Subcutaneous abdominal adipose tissue (tissue), 5 donors: ENCODE data around the gene RETREG1.

Experiments
- H3K27ac ChIP-seq: one replicate; pipeline ENCODE4 v1.7.0; 2013; ENCODE audit warnings: low read depth, mild to moderate bottlenecking, inconsistent platforms, low read length, moderate library complexity
- H3K27me3 ChIP-seq, 5 donors: one replicate each; pipeline ENCODE4 v1.7.0; 2013; ENCODE audit warnings: low read length in 5 of 5, inconsistent platforms in 1 of 5; ENCODE audit not compliant: control insufficient read depth in 5 of 5, insufficient read depth in 4 of 5
- H3K36me3 ChIP-seq, 5 donors: one replicate each; pipeline ENCODE4 v1.7.0; 2013; ENCODE audit warnings: low read length in 5 of 5; ENCODE audit not compliant: control insufficient read depth in 5 of 5, insufficient read depth in 5 of 5
- H3K4me1 ChIP-seq, 5 donors: one replicate each; pipeline ENCODE4 v1.7.0; 2013; ENCODE audit warnings: low read length in 5 of 5, mild to moderate bottlenecking in 3 of 5, moderate library complexity in 1 of 5; ENCODE audit not compliant: control insufficient read depth in 5 of 5, insufficient read depth in 5 of 5
- H3K4me3 ChIP-seq, 5 donors: one replicate each; pipeline ENCODE4 v1.7.0; 2013; ENCODE audit warnings: low read length in 5 of 5, low read depth in 1 of 5
- H3K9ac ChIP-seq, 5 donors: one replicate each; pipeline ENCODE4 v1.7.0; 2013; ENCODE audit warnings: low read length in 5 of 5, mild to moderate bottlenecking in 4 of 5, moderate library complexity in 3 of 5
- H3K9me3 ChIP-seq, 5 donors: one replicate each; pipeline ENCODE4 v1.7.0; 2013; ENCODE audit warnings: low read length in 5 of 5; ENCODE audit not compliant: control insufficient read depth in 5 of 5
- donor health status: healthy.
- donor health status: healthy.
- donor health status: healthy.
- donor health status: healthy.
- donor health status: healthy.

The RETREG1 gene

DNA sequence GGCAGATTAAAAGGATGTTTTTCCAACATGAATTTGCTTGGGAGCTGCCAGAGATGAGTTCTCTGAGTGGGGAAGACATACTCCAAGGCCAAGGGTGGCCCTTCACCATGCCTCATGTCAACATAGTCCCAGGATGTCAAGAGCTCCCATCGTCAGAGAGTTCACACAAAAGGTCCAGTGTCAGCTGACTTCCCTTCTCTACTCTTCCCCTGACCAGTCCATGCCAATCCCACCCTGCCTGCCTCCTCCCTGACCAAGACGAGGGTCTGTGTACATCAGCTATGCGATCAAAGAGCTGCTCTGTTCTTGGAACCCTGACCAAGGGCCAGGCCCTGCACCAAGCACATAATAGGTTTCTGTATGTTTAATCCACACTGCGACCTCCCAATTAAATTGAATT, 80.0 kb downstream of the RETREG1 start:
- Histone ChIP-seq H3K27me3 (no peaks in the 10 kb centered on the region), H3K4me3 (no peak overlapping the region), H3K27ac (no peak overlapping the region), H3K4me1 (peaks cover 0 to 10% (median 4%) of the 10 kb centered on the region in 5 donors), H3K36me3 (peaks cover 0 to 3% (median 0%) of the 10 kb centered on the region in 5 donors), H3K9ac (no peak overlapping the region), H3K9me3 (no peaks in the 10 kb centered on the region)

DNA sequence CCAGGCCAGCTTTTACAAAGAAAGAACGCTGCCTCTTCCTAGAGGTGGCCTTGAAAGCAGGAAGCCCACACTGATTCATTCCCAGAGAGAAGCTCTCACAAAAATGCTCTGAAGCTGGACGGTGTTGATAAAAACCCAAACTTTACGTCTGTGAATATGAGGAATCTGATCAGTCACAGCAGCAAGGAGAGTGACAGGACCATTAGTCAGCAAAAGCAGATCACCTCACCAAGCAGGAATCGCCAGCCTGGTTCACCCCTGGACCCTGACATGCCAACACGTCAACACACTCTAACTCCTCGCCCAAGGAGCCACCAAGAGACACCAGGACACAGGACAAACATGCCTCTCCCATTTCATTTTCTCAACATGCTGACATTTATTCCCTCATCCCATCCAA, 80.6 kb downstream of the RETREG1 start:
- no peak overlapping the region for H3K27ac ChIP-seq
- no peaks in the 10 kb centered on the region for H3K9me3 ChIP-seq
- no peak overlapping the region for H3K9ac ChIP-seq
- peaks cover 0 to 10% (median 4%) of the 10 kb centered on the region in 5 donors for H3K4me1 ChIP-seq
- no peak overlapping the region for H3K4me3 ChIP-seq
- no peaks in the 10 kb centered on the region for H3K27me3 ChIP-seq
- peaks cover 0 to 3% (median 0%) of the 10 kb centered on the region in 5 donors for H3K36me3 ChIP-seq

GRCh38 chr5:16534280-16534679, 82.5 kb downstream of the RETREG1 start:
- no peaks in the 10 kb centered on the region for H3K27me3 ChIP-seq
- H3K4me3 ChIP-seq = no peak overlapping the region
- H3K27ac ChIP-seq = no peak overlapping the region
- peaks cover 0 to 3% (median 0%) of the 10 kb centered on the region in 5 donors for H3K36me3 ChIP-seq
- no peak overlapping the region for H3K9ac ChIP-seq
- H3K9me3 ChIP-seq = no peaks in the 10 kb centered on the region
- H3K4me1 ChIP-seq = peaks cover 0 to 7% (median 4%) of the 10 kb centered on the region in 5 donors

GRCh38 chr5:16531063-16531648, 85.6 kb downstream of the RETREG1 start:
- no peak overlapping the region for H3K27ac ChIP-seq
- H3K9me3 ChIP-seq = no peaks in the 10 kb centered on the region
- no peaks in the 10 kb centered on the region for H3K4me1 ChIP-seq
- no peaks in the 10 kb centered on the region for H3K27me3 ChIP-seq
- no peak overlapping the region for H3K9ac ChIP-seq
- H3K4me3 ChIP-seq = no peak overlapping the region
- H3K36me3 ChIP-seq = peaks cover 0 to 3% (median 0%) of the 10 kb centered on the region in 5 donors

- Histone ChIP-seq H3K27me3 (no peaks in the 10 kb centered on the region), H3K9ac (no peak overlapping the region), H3K4me3 (no peak overlapping the region), H3K36me3 (peaks cover 0 to 4% (median 0%) of the 10 kb centered on the region in 5 donors), H3K27ac (no peak overlapping the region), H3K9me3 (no peaks in the 10 kb centered on the region), H3K4me1 (no peaks in the 10 kb centered on the region)
Measured at GRCh38 chr5:16529306-16529705, 87.5 kb downstream of the RETREG1 start.

DNA sequence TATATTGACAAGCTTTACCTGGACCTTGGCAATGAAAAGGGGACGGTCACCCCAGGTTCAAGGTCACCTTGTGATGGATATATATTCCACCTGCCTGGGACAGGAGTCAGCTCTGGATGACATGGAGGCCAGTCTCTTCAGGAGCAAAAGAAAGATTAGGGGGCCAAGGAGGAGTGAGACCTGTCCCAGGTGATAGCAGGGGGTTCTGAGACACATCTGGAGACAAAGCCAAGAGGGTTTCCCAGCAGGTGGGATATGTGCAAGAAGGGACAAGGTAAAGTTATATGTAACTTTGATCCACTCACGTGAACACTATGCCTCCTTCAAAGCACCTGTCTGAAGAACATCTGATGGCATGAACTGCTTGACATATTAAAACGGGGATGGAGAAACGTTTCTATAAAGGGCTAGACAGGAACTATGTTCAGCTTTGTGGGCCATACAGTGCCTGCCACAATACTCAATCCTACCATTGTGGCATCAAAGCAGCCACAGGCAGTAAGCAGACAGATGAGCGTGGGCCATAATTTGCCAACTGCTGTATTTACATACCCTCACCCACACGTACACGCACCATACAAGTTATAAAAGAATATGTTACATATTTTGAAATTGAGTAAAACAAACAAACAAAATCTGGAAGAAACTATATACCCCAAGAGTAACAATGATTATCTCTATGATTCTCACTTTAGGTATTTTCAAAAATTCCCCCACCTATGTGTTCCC, 88.3 kb downstream of the RETREG1 start:
- Histone ChIP-seq H3K4me3 (no peak overlapping the region), H3K4me1 (no peaks in the 10 kb centered on the region), H3K27me3 (no peaks in the 10 kb centered on the region), H3K27ac (no peak overlapping the region), H3K9me3 (no peaks in the 10 kb centered on the region), H3K36me3 (peaks cover 0 to 4% (median 0%) of the 10 kb centered on the region in 5 donors), H3K9ac (no peak overlapping the region)

GRCh38 chr5:16525651-16526050, 91.1 kb downstream of the RETREG1 start:
- Histone ChIP-seq H3K27ac (no peak overlapping the region), H3K4me3 (no peak overlapping the region), H3K9me3 (no peaks in the 10 kb centered on the region), H3K36me3 (peaks cover 0 to 4% (median 0%) of the 10 kb centered on the region in 5 donors), H3K4me1 (no peaks in the 10 kb centered on the region), H3K9ac (no peak overlapping the region), H3K27me3 (no peaks in the 10 kb centered on the region)

DNA sequence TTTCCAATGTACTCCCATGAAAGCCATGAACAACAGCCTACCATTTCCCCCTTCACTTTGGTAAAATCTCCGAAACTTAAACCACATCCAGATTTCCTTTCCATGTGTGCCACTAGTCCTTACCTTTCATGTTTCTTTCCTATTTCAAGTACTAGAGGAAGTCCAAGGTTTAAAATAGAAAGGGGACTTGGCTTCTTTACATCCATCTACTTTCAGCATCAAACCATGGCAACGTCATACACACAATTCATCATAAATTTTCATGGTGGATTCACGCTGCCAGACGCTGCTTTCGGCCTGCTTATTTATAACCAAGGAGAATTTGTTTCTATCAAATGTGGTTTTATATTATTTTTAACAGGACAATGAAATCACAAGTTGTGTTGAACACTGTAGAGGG, 92.5 kb downstream of the RETREG1 start:
- Histone ChIP-seq H3K27ac (no peak overlapping the region), H3K36me3 (peaks cover 0 to 4% (median 0%) of the 10 kb centered on the region in 5 donors), H3K4me1 (no peaks in the 10 kb centered on the region)

GRCh38 chr5:16521521-16522483, 95.0 kb downstream of the RETREG1 start:
- Histone ChIP-seq H3K9ac (no peak overlapping the region), H3K27ac (no peak overlapping the region), H3K27me3 (no peaks in the 10 kb centered on the region), H3K9me3 (no peaks in the 10 kb centered on the region), H3K4me1 (no peaks in the 10 kb centered on the region), H3K4me3 (no peak overlapping the region), H3K36me3 (peaks cover 0 to 4% (median 0%) of the 10 kb centered on the region in 5 donors)

More for the DNA sequence above, 92.5 kb downstream of the RETREG1 start:
- no peaks in the 10 kb centered on the region for H3K9me3 ChIP-seq
- no peaks in the 10 kb centered on the region for H3K27me3 ChIP-seq
- H3K4me3 ChIP-seq = no peak overlapping the region
- H3K9ac ChIP-seq = no peak overlapping the region
